Sigmoid colon (tissue), 7 donors: ENCODE data around the gene LANCL1. TPM values are rescaled to one million over a fixed set of nuclear protein-coding genes. Genes with fewer than 3 reads are reported as not detected.
"Not testable (repeated sequence)": the region's sequence is repeated elsewhere in the genome, so short reads cannot be mapped to it uniquely, and the experiment has no call there.

Source experiments
- DNase-seq: peaks from one replicate; pipeline ENCODE4 v3.0.0-alpha.2; 2019
- H3K27ac ChIP-seq, 4 donors: fragments of 200-600 bp; sonication (generic); one replicate each; pipeline ENCODE4 v1.5.1; 2016 to 2019; ENCODE audit warnings: mild to moderate bottlenecking in 1 of 4
- H3K27me3 ChIP-seq, 3 donors: fragments of 200-600 bp; sonication (generic); one replicate each; pipeline ENCODE4 v1.5.1; 2019; ENCODE audit warnings: mild to moderate bottlenecking in 1 of 3
- H3K36me3 ChIP-seq, 4 donors: fragments of 200-600 bp; sonication (generic); one replicate each; pipeline ENCODE4 v1.5.1; 2016 to 2019
- H3K4me1 ChIP-seq, 4 donors: fragments of 200-600 bp; sonication (generic); one replicate each; pipeline ENCODE4 v1.5.1; 2017 to 2019
- H3K4me3 ChIP-seq, 4 donors: fragments of 200-600 bp; sonication (generic); one replicate each; pipeline ENCODE4 v1.5.1; 2017 to 2019; ENCODE audit warnings: mild to moderate bottlenecking in 2 of 4, moderate library complexity in 1 of 4
- H3K9me3 ChIP-seq, 4 donors: fragments of 200-600 bp in 3 of 4; sonication (generic) in 3 of 4; one replicate each; pipeline versions ENCODE4 v1.5.1 to v1.6.1; 2013 to 2019
- CTCF ChIP-seq, 4 experiments: fragments of 450-650 bp in 3 of 4; fragments of 200-600 bp in 1 of 4; IDR thresholded peaks; one replicate each; pipeline ENCODE4 v1.5.1; 2016 to 2019; ENCODE audit warnings: antibody characterized with exemption in 4 of 4, mild to moderate bottlenecking in 3 of 4, moderate library complexity in 2 of 4
- EP300 ChIP-seq, 4 donors: sonication (generic); formaldehyde crosslinking; IDR thresholded peaks; one replicate each; pipeline ENCODE4 v1.6.1; 2017; ENCODE audit warnings: antibody characterized with exemption in 4 of 4
- POLR2A ChIP-seq, 2 donors: fragments of 450-650 bp; IDR thresholded peaks; one replicate each; pipeline ENCODE4 v1.6.1; 2016; ENCODE audit warnings: antibody characterized with exemption in 2 of 2, mild to moderate bottlenecking in 2 of 2, moderate library complexity in 2 of 2
- POLR2AphosphoS5 ChIP-seq, 4 donors: sonication (generic); formaldehyde crosslinking; IDR thresholded peaks; one replicate each; pipeline ENCODE4 v1.6.1; 2017; ENCODE audit warnings: antibody characterized with exemption in 4 of 4
- WGBS, 2 donors: extraction: QIAGEN DNeasy Blood & Tissue Kit; methylation state at CpG; one replicate each; pipeline ENCODE4 v1.1.7; 2013; 5-methylcytosine and 5-hydroxymethylcytosine counted together
- intact Hi-C: fragments of 100-400 bp; cut with DNase I; formaldehyde crosslinking; loops from one replicate; pipeline ENCODE4 v1.15.1; 2023
- polyA plus RNA-seq, 3 donors: library from polyadenylated mRNA; stranded (reverse); fragments of 200-250 nt; gene quantifications; one replicate each; pipeline ENCODE4 v1.2.3, GENCODE V29; 2013
- total RNA-seq, 4 donors: library from RNA; depleted of rRNA; stranded (reverse); fragments of >200 nt; gene quantifications; one replicate each; pipeline ENCODE4 v1.1.0, GENCODE V29; 2016
- donor health status: healthy with polysubstance abuse.
- donor health status: Bipolar disorder and iron deficiency.
- donor health status: healthy.

The LANCL1 gene
- total and polyA plus RNA-seq, 7 donors: 9.6 to 60.6 (median 37.7) TPM

- H3K9me3 ChIP-seq: no peaks in the 10 kb centered on the region
- no peaks in the 10 kb centered on the region for H3K4me1 ChIP-seq
- H3K4me3 ChIP-seq: no peak overlapping the region
- no peak for DNase-seq
- 97 to 99% methylated on average over 4 of the region's 4 CpGs for WGBS, 2 donors
- H3K27me3 ChIP-seq: no peaks in the 10 kb centered on the region
- intact Hi-C loops: no loop called here
- H3K27ac ChIP-seq: no peak overlapping the region
- TF ChIP-seq POLR2A (IDR thresholded peaks at IDR 0.05) (no peak), CTCF (IDR thresholded peaks at IDR 0.05) (no peak), EP300 (IDR thresholded peaks at IDR 0.05) (no peak), POLR2AphosphoS5 (IDR thresholded peaks at IDR 0.05) (no peak)
- peaks cover 0 to 90% (median 7%) of the 10 kb centered on the region in 4 donors for H3K36me3 ChIP-seq
These were observed 18.2 kb downstream of the LANCL1 start for GRCh38 chr2:210458395-210458794.

GRCh38 chr2:210456571-210456970 is 20.0 kb downstream of the LANCL1 start:
- intact Hi-C loops: no loop called here
- H3K9me3 ChIP-seq: no peaks in the 10 kb centered on the region
- no peak overlapping the region for H3K4me3 ChIP-seq
- TF ChIP-seq CTCF (IDR thresholded peaks at IDR 0.05): no peak
- no peak for TF ChIP-seq POLR2A (IDR thresholded peaks at IDR 0.05)
- no peak for TF ChIP-seq EP300 (IDR thresholded peaks at IDR 0.05)
- TF ChIP-seq POLR2AphosphoS5 (IDR thresholded peaks at IDR 0.05): no peak
- no peaks in the 10 kb centered on the region for H3K4me1 ChIP-seq
- H3K27me3 ChIP-seq: no peaks in the 10 kb centered on the region
- DNase-seq: no peak
- H3K27ac ChIP-seq: no peak overlapping the region
- 88 to 97% methylated on average over 1 of the region's 1 CpG for WGBS, 2 donors
- peaks cover 3 to 88% (median 8%) of the 10 kb centered on the region in 4 donors for H3K36me3 ChIP-seq

GRCh38 chr2:210454336-210454735 is 22.2 kb downstream of the LANCL1 start:
- Histone ChIP-seq H3K36me3 (peaks cover 3 to 78% (median 10%) of the 10 kb centered on the region in 4 donors), H3K4me1 (no peaks in the 10 kb centered on the region)
- 88 to 89% methylated on average over 8 of the region's 8 CpGs for WGBS, 2 donors

GRCh38 chr2:210452194-210452593 is 24.4 kb downstream of the LANCL1 start:
- no peak overlapping the region for H3K27ac ChIP-seq
- peaks cover 0 to 4% (median 0%) of the 10 kb centered on the region in 4 donors for H3K9me3 ChIP-seq
- H3K36me3 ChIP-seq: peaks cover 3 to 58% (median 7%) of the 10 kb centered on the region in 4 donors
- no peaks in the 10 kb centered on the region for H3K27me3 ChIP-seq
- TF ChIP-seq EP300 (IDR thresholded peaks at IDR 0.05): no peak
- TF ChIP-seq POLR2A (IDR thresholded peaks at IDR 0.05): no peak
- no peak for TF ChIP-seq CTCF (IDR thresholded peaks at IDR 0.05)
- TF ChIP-seq POLR2AphosphoS5 (IDR thresholded peaks at IDR 0.05): no peak
- no peak overlapping the region for H3K4me3 ChIP-seq
- intact Hi-C loops: no loop called here
- WGBS, 2 donors: 97 to 98% methylated on average over 2 of the region's 2 CpGs
- no peaks in the 10 kb centered on the region for H3K4me1 ChIP-seq
- no peak for DNase-seq

More at GRCh38 chr2:210454336-210454735, 22.2 kb downstream of the LANCL1 start:
- Histone ChIP-seq H3K27me3 (no peaks in the 10 kb centered on the region), H3K4me3 (no peak overlapping the region), H3K9me3 (no peaks in the 10 kb centered on the region), H3K27ac (no peak overlapping the region)
- TF ChIP-seq POLR2AphosphoS5 (IDR thresholded peaks at IDR 0.05): no peak
- no peak for TF ChIP-seq POLR2A (IDR thresholded peaks at IDR 0.05)
- TF ChIP-seq CTCF (IDR thresholded peaks at IDR 0.05): no peak
- no peak for TF ChIP-seq EP300 (IDR thresholded peaks at IDR 0.05)
- DNase-seq: no peak
- intact Hi-C loops: no loop called here

- intact Hi-C loops, H3K27me3 ChIP-seq: not testable (repeated sequence)
- peaks cover 3 to 46% (median 7%) of the 10 kb centered on the region in 4 donors for H3K36me3 ChIP-seq
These were observed 25.6 kb downstream of the LANCL1 start for GRCh38 chr2:210450942-210451341.

More at GRCh38 chr2:210450942-210451341, 25.6 kb downstream of the LANCL1 start:
- H3K27ac ChIP-seq, H3K9me3 ChIP-seq, DNase-seq, H3K4me1 ChIP-seq, H3K4me3 ChIP-seq: not testable (repeated sequence)
- 97 to 98% methylated on average over 3 of the region's 3 CpGs for WGBS, 2 donors
